HEK293 (cell line): ENCODE data around the gene CFAP45.

Source experiments
- GLI2 ChIP-seq: fragments of 450-650 bp; formaldehyde crosslinking; IDR thresholded peaks from 2 replicates; pipeline ENCODE4; 2017; ENCODE audit warnings: missing biosample characterization, missing genetic modification characterization, low read depth, borderline replicate concordance
- RBAK ChIP-seq: fragments of 450-650 bp; formaldehyde crosslinking; IDR thresholded peaks from 2 replicates; pipeline ENCODE4 v1.5.1; 2016; ENCODE audit warnings: missing biosample characterization, missing genetic modification characterization
- ZBTB1 ChIP-seq: fragments of 450-650 bp; formaldehyde crosslinking; IDR thresholded peaks from 2 replicates; pipeline ENCODE4 v1.5.1; 2016; ENCODE audit warnings: missing biosample characterization, missing genetic modification characterization
- ZNF239 ChIP-seq: fragments of 450-650 bp; formaldehyde crosslinking; IDR thresholded peaks from 2 replicates; pipeline ENCODE4 v1.5.1; 2016; ENCODE audit warnings: missing biosample characterization, missing genetic modification characterization
- ZNF350 ChIP-seq: fragments of 450-650 bp; formaldehyde crosslinking; IDR thresholded peaks from 2 replicates; pipeline ENCODE4 v1.5.0; 2017; ENCODE audit warnings: missing biosample characterization, mild to moderate bottlenecking, missing genetic modification characterization
- TF ChIP-seq, protein P1 (sequence below): fragments of 450-650 bp; formaldehyde crosslinking; IDR thresholded peaks from 2 replicates; pipeline ENCODE4 v1.5.1; 2016; ENCODE audit warnings: missing biosample characterization, missing genetic modification characterization

DNA sequence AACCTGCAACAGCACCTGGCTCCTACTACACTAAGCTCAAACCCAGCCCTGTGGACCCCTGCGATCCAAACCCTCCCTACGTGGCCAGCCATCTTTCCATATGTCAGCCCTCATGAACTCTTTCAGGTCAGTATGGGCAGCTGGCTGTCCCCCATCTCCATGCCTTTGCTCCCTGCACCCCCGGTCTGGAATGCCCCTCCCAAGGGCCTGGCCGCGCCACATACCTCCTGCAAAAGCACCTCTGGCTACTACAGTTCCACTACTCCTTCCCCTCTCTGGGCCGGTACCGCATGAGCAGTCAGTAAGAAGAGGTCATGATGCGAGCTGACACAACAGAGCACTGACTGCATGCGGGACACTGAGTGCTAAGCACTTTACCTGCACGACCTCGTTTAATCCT lies 35.3 kb upstream of the CFAP45 start:
- TF ChIP-seq GLI2 (no peak), ZNF239 (tag by site-specific recombination) (no peak), ZBTB1 (tag by site-specific recombination) (no peak), ZNF350 (tag by site-specific recombination) (no peak), RBAK (tag by site-specific recombination) (no peak)
- TF ChIP-seq, protein P1, sequence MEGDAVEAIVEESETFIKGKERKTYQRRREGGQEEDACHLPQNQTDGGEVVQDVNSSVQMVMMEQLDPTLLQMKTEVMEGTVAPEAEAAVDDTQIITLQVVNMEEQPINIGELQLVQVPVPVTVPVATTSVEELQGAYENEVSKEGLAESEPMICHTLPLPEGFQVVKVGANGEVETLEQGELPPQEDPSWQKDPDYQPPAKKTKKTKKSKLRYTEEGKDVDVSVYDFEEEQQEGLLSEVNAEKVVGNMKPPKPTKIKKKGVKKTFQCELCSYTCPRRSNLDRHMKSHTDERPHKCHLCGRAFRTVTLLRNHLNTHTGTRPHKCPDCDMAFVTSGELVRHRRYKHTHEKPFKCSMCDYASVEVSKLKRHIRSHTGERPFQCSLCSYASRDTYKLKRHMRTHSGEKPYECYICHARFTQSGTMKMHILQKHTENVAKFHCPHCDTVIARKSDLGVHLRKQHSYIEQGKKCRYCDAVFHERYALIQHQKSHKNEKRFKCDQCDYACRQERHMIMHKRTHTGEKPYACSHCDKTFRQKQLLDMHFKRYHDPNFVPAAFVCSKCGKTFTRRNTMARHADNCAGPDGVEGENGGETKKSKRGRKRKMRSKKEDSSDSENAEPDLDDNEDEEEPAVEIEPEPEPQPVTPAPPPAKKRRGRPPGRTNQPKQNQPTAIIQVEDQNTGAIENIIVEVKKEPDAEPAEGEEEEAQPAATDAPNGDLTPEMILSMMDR (tag by site-specific recombination): no peak
